Mucosa of descending colon (tissue), 3 donors: Measurements from ENCODE around the gene STC2. TPM values are rescaled to one million over a fixed set of nuclear protein-coding genes. Genes with fewer than 3 reads are reported as not detected.

ENCODE experiments used
- ATAC-seq: fragments of 200-7000 bp; cut with Tn5 transposase; one replicate; pipeline ENCODE4 v1.9.1; 2020; ENCODE audit warnings: mild to moderate bottlenecking, moderate library complexity
- DNase-seq, 3 donors: peaks; one replicate each; pipeline ENCODE4 v3.0.0-alpha.2; 2020
- H3K36me3 ChIP-seq: fragments of 200-600 bp; one replicate; pipeline ENCODE4 v1.8.0; 2021; ENCODE audit warnings: low read depth, mild to moderate bottlenecking
- H3K4me1 ChIP-seq: fragments of 200-600 bp; one replicate; pipeline ENCODE4 v1.8.0; 2021; ENCODE audit warnings: low read depth, mild to moderate bottlenecking
- H3K4me3 ChIP-seq: fragments of 200-600 bp; one replicate; pipeline ENCODE4 v1.8.0; 2021; ENCODE audit warnings: mild to moderate bottlenecking
- H3K9me3 ChIP-seq: fragments of 200-600 bp; one replicate; pipeline ENCODE4 v1.8.0; 2021; ENCODE audit warnings: mild to moderate bottlenecking
- intact Hi-C, 2 donors: fragments of 100-400 bp; cut with DNase I in 1 of 2; cut with micrococcal nuclease in 1 of 2; formaldehyde crosslinking; loops; one replicate each; pipeline versions ENCODE4 v1.11.0 to v1.11.1; 2022; cut with DNase I, micrococcal nuclease
- total RNA-seq, 3 donors: library from RNA; stranded (reverse); fragmentation: NEBNext Ultra II Directional in 2 of 3; extraction: Animal tissue kit (Norgen Biotek cat#: 25700) in 2 of 3; gene quantifications; one replicate each; pipeline versions ENCODE4 v1.2.1 to v1.2.4, GENCODE V29; 2021 to 2023
- TF ChIP-seq, protein P1 (sequence below): fragments of 200-600 bp; IDR thresholded peaks from one replicate; pipeline ENCODE4 v1.8.0; 2022; ENCODE audit warnings: antibody characterized with exemption, mild to moderate bottlenecking
- donor health status: DM: no; HTN: no; CAD: no; lungs with moderate emphysema.
- donor health status: DM: no; HTN: no; CAD: no.
- donor health status: DM: no; HTN: yes; CAD: no.

STC2 gene
- total RNA-seq, 3 donors from 2014 or later: 0.26 to 3.4 (median 1.4) TPM

DNA sequence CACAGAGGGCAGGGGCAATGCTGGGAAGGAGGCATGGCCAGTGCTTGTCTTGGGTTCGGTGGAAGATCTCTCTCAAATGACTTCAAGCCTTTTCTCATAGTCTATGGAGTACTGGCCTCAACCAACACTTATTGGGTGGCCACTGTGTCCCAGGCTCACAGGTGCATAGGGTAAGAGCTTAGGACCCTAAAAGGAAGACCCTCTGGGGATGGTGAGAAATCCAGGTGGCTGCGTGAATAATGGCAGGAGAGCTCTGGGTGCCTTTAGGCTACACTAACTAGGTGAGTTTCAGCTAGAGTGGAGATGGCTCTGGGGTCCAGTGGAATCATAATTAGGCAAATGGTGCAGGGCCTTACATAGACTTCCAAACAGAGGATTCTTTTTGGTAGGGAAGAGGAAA, 9.9 kb downstream of the STC2 start:
- H3K4me1 ChIP-seq: no peaks in the 10 kb centered on the region
- H3K9me3 ChIP-seq: no peaks in the 10 kb centered on the region
- no peak for DNase-seq
- intact Hi-C loops: no loop called here
- ATAC-seq: no peak
- TF ChIP-seq, protein P1, sequence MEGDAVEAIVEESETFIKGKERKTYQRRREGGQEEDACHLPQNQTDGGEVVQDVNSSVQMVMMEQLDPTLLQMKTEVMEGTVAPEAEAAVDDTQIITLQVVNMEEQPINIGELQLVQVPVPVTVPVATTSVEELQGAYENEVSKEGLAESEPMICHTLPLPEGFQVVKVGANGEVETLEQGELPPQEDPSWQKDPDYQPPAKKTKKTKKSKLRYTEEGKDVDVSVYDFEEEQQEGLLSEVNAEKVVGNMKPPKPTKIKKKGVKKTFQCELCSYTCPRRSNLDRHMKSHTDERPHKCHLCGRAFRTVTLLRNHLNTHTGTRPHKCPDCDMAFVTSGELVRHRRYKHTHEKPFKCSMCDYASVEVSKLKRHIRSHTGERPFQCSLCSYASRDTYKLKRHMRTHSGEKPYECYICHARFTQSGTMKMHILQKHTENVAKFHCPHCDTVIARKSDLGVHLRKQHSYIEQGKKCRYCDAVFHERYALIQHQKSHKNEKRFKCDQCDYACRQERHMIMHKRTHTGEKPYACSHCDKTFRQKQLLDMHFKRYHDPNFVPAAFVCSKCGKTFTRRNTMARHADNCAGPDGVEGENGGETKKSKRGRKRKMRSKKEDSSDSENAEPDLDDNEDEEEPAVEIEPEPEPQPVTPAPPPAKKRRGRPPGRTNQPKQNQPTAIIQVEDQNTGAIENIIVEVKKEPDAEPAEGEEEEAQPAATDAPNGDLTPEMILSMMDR: no peak
- no peak overlapping the region for H3K4me3 ChIP-seq
- H3K36me3 ChIP-seq: no peaks in the 10 kb centered on the region

DNA sequence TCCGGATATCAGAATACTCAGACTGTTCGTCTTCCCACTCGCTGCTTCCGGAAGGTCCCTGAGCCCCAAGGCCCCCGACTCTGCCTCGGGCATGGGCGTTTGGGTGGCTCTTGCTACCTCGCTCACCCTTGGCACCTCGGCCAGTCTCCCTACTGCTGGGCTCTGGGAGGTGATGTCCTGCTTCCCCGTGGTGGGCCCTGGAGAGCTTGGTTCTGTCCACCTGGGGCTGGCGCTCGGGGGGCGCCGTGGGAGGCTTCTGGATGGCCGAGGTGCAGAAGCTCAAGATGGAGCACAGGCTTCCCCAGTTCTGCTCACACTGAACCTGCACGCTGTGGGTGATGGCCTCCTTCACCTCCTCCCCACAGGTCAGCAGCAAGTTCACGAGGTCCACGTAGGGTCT, 10.4 kb downstream of the STC2 start:
- DNase-seq (no peak), ATAC-seq (no peak)
- no peaks in the 10 kb centered on the region for H3K9me3 ChIP-seq
- no peak overlapping the region for H3K4me3 ChIP-seq
- intact Hi-C loops: no loop called here
- no peaks in the 10 kb centered on the region for H3K4me1 ChIP-seq
- TF ChIP-seq, protein P1: no peak
- H3K36me3 ChIP-seq: no peaks in the 10 kb centered on the region

DNA sequence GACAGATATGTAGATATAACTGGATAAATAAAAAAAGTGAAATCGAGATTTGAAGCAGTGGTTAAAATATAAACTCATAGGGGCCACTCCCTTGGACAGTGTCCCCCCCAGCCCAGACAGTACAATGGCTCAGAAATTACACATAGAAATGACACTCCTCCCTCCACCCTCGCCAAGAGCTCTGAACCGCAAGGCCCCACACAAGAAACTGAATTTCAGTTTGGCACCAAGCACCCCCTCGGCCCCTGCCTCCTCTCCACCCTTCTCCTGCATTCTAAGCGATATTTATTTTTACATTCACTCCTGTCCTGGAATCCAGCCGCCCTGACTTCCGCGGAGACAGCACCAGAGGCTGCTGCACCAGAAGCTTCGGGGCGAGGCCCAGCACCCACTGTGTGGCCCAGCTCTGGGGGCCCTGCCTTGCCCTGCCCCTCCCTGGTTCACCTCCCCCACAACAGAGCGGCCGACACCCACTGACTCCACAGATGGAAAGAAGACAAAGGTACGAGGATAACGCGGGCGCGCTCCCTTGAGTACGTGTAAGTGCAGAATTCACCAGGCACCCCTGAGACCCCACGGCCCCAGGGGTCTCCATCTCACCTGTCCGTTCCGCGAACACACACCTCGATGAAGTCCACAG, 11.0 kb downstream of the STC2 start:
- DNase-seq (no peak), ATAC-seq (no peak)
- TF ChIP-seq, protein P1: no peak
- intact Hi-C loops: no loop called here
- H3K4me1 ChIP-seq: no peaks in the 10 kb centered on the region
- H3K9me3 ChIP-seq: no peaks in the 10 kb centered on the region
- no peaks in the 10 kb centered on the region for H3K36me3 ChIP-seq
- no peak overlapping the region for H3K4me3 ChIP-seq

DNA sequence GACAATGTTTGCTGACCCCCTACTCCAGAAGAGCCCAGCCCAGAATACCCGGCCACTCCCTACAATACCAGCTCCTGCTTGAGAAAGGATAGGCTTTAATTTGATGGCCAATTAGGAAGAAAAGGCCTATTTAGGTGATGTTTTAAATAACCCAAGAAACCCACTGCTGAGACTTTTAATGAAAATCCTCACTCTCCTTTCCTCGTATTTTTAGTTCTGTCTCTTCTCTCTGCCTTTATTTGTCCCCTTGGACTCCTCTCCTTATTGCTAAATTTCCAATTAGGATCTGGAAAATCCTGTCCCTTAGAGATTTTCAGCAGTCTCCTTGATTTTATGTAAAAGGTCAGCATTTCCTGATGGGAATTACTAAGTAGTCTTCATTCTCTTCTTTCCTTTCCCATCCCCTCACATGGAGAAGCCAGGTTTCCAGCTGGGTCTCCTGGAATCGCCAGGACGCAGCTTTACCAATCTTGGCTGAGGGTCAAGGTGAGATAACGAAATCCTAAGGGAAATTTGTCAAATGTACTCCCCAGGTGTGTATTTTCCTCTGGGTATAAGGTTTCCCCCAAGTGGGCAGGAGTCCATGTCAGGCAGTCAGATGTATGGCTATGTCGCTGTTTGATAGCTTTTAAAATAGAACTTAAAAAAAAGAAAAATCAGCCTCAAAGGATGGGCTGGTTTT, 11.7 kb downstream of the STC2 start:
- H3K4me3 ChIP-seq: no peak overlapping the region
- ATAC-seq (no peak), DNase-seq (no peak)
- no peaks in the 10 kb centered on the region for H3K36me3 ChIP-seq
- TF ChIP-seq, protein P1: no peak
- H3K4me1 ChIP-seq: no peaks in the 10 kb centered on the region
- H3K9me3 ChIP-seq: no peaks in the 10 kb centered on the region
- intact Hi-C loops: no loop called here

DNA sequence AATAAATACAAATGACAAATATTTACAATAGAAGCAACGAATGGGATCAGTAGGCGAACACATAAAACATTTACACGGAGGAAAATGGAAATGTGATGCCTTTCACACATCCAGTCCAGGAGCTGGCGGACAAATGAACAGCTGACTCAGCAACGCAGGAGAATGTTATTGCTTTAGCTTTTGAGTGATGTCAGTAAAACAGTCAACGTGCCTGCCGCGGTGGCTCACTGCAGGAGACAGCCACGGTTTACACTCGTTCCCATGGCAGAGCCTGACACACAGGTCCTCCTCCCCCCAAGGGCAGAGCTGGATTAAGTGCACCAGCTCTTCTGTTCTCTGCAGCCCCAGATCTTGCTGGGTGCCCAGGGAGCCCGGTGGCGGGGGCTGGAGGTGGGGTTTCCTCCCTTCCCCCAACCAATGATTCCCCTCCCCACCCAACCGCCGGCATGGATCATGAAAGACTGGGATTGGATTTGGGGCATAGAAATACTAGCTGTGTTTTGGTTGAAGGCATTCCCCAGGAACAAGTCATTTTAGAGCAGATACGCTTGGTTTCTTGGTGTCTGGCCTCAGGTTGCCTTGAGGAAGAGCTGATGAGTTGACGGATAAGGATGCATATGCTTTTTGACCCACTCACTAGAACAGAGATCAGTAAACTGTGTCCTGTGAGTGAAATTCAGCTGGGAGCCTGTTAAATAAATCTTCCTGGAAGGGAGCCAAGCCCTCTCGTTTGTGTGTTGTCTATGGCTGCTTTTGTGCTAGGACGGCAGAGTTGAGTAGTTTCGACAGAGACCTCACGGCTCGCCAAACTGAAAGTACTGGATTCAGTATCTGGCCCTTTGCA, 12.5 kb downstream of the STC2 start:
- ATAC-seq: peak; percentile 56
- Histone ChIP-seq H3K36me3 (no peaks in the 10 kb centered on the region), H3K9me3 (no peaks in the 10 kb centered on the region), H3K4me3 (no peak overlapping the region), H3K4me1 (no peaks in the 10 kb centered on the region)
- DNase-seq: peak in 1 of 3 donors; percentile 43
- intact Hi-C loops: no loop called here
- TF ChIP-seq, protein P1: no peak
